MM.1S (cell line): Measurements from ENCODE around the gene ADAMTS17.

ENCODE experiments used
- EZH2 ChIP-seq: fragments of 300-600 bp; sonication (generic); optimal IDR thresholded peaks from 2 replicates; pipeline ENCODE3; 2017; ENCODE audit warnings: low read depth, mild to moderate bottlenecking, antibody characterized with exemption, low read length, mixed read lengths
- EZH2phosphoT487 ChIP-seq: fragments of 300-600 bp; sonication (generic); IDR thresholded peaks from 2 replicates; pipeline ENCODE4 v1.6.1; 2018; ENCODE audit warnings: antibody characterized with exemption, low read length
- TF ChIP-seq, protein P1 (sequence below): fragments of 300-600 bp; sonication (generic); IDR thresholded peaks from 2 replicates; pipeline ENCODE4 v1.5.1; 2016; ENCODE audit warnings: antibody characterized with exemption, low read length, mixed read lengths

DNA sequence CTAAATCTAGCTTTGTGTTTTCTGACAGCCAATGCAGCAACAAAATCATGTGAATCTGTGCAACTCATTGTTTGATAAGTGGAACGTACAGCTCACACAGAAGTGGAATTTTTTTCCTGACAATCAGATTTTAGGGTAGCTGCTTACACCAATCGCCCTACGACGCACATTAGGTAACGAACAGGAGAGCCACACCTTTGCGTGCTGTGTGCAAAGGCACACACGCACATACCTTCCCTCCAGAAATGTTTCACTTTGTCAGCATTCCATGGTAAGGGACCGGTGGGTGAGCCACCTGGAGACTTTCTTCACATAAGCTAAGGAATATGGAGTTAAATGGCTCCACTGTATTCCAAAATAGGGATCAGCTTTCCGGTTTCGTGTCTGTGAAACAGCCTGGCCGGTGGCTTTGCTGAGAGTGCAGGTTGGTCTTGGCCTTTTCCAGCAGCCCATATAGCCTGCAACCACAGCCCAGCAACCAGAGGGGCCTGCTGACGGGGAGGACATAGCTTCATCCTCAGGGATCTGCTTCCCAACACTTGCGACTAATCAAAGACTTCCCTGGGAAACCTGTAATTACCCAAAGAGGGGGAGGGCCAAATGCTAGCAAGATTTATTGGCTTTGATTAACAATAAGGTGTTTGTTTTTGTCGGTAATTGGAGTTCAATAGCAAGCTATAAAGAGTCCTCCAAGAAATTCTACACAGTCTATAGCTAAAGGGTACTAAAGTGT lies 145.3 kb downstream of the ADAMTS17 start:
- TF ChIP-seq, protein P1, sequence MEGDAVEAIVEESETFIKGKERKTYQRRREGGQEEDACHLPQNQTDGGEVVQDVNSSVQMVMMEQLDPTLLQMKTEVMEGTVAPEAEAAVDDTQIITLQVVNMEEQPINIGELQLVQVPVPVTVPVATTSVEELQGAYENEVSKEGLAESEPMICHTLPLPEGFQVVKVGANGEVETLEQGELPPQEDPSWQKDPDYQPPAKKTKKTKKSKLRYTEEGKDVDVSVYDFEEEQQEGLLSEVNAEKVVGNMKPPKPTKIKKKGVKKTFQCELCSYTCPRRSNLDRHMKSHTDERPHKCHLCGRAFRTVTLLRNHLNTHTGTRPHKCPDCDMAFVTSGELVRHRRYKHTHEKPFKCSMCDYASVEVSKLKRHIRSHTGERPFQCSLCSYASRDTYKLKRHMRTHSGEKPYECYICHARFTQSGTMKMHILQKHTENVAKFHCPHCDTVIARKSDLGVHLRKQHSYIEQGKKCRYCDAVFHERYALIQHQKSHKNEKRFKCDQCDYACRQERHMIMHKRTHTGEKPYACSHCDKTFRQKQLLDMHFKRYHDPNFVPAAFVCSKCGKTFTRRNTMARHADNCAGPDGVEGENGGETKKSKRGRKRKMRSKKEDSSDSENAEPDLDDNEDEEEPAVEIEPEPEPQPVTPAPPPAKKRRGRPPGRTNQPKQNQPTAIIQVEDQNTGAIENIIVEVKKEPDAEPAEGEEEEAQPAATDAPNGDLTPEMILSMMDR, result no peak
- no peak for TF ChIP-seq EZH2
- no peak for TF ChIP-seq EZH2phosphoT487
